A204.1 (cell line): Measurements from ENCODE around the gene SYTL1.

Experiments used
- FAIRE-seq: peaks from 2 replicates; lab custom pipeline; 2012; peaks lifted over from hg19 to GRCh38; lab: Jason Lieb, UNC

SYTL1 gene, protein sequence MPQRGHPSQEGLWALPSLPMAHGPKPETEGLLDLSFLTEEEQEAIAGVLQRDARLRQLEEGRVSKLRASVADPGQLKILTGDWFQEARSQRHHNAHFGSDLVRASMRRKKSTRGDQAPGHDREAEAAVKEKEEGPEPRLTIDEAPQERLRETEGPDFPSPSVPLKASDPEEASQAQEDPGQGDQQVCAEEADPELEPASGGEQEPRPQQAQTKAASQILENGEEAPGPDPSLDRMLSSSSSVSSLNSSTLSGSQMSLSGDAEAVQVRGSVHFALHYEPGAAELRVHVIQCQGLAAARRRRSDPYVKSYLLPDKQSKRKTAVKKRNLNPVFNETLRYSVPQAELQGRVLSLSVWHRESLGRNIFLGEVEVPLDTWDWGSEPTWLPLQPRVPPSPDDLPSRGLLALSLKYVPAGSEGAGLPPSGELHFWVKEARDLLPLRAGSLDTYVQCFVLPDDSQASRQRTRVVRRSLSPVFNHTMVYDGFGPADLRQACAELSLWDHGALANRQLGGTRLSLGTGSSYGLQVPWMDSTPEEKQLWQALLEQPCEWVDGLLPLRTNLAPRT

DNA sequence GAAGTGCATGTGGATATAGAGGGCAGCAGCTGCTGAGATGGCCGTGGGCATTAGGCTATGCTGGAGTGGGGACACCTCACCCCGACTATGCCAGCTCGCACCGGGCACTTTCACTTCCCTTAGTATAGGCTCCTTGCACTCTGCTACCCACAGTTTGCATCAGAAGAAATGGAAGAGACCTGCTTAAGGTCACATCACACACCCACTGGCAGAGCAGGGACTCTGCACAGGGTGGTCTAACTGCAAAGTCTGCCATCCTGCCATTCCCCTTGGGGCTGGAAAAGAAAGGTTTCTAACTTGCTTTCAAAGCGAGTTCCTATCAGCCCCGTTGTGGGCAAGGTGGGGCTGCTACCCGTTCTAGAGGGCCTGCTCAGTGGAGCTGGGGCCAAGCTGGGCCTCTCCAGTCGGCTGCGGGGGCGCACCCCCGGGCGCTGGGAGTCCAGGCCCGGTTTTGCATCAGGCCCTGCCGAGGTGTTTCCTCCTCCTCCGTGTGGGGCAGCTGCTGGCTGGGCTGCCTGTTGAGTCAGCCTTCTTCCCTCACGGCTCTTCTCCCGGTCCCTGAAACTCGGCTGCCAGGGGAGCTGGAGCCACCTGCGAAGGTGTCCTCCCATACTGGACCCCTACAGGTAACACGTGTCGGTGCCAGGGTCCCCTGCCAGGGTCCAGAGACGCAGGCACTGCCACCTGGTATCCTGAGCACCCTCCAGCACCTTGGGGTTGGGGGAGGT is at the start of gene SYTL1:
SYTL1 (plus strand) TSS at position 498 of the 728 bp plus-strand sequence. CDS start 3,313 bp downstream, outside the sequence.
- FAIRE-seq = no peak

DNA sequence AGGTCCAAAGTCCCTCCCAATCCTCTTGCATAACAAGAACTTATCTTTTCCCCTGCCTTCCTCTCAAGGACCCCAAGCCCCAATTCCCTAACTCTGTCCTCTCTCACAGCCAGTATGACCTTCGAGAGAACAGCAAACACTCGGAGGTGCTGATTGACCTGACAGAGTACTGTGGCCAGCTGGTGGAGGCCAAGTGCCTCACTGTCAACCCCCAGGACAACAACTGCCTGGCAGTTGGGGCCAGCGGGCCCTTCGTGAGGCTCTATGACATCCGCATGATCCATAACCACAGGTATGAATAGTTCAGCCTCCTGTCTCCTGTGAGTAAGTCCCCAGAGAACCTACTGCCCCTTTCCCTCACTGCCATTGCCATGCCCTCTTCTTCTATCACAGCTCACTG is 49.7 kb upstream of the SYTL1 start:
- no peak for FAIRE-seq

DNA sequence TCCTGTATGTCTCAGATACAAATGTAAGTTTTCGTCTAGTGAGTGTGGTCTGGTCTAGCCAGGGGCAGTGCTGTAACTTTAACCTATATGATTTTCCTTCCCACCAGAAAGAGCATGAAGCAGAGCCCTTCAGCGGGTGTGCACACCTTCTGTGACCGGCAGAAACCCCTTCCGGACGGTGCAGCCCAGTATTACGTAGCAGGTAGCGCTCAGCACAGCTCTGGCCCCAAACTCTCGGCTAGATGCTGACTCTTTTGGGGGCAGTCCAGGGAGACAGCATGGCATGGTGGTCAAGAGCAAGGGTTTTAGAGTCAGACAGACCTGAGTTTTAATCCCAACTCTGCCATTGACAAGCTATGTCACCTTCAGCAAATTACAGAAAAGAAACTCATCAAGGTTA is 47.9 kb upstream of the SYTL1 start:
- no peak for FAIRE-seq

DNA sequence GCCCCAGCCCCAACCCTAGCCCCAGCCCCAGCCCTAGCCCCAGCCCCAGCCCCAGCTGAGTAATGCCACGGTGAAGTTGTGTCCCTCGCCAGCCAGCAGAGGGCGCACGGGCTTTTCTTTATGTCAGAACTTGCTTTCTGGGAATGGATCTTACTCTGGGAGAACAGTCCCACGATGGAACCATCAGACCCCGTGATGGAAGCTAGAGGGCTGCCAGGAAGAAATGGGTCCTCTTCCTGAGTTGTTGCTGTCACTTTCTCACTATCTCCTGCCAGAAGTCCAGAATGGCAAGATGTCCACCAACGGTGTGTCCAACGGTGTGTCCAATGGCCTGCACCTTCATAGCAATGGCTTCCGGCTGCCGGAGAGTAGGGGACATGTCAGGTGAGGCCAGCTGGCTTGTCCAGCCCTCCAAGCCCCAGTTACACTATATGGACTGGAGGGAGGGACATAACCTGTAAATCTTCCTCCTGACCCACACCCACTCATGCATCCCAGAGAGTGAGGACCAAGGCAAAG is 45.0 kb upstream of the SYTL1 start:
- FAIRE-seq = no peak

DNA sequence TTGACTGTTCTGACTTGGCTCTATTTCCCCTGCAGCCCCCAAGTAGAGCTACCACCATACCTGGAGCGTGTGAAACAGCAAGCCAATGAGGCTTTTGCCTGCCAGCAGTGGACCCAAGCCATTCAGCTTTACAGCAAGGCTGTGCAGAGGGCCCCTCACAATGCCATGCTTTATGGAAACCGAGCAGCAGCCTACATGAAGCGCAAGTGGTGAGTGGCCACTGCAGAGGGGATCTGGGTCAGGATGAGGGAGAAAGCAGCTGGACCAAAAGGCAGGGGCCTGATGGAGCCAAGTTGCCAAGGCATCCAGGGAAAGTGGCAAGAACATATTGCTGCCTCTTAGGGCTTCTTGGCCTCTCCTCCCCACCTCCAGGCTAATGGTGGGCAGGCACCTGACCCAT is 43.9 kb upstream of the SYTL1 start:
- FAIRE-seq = no peak

DNA sequence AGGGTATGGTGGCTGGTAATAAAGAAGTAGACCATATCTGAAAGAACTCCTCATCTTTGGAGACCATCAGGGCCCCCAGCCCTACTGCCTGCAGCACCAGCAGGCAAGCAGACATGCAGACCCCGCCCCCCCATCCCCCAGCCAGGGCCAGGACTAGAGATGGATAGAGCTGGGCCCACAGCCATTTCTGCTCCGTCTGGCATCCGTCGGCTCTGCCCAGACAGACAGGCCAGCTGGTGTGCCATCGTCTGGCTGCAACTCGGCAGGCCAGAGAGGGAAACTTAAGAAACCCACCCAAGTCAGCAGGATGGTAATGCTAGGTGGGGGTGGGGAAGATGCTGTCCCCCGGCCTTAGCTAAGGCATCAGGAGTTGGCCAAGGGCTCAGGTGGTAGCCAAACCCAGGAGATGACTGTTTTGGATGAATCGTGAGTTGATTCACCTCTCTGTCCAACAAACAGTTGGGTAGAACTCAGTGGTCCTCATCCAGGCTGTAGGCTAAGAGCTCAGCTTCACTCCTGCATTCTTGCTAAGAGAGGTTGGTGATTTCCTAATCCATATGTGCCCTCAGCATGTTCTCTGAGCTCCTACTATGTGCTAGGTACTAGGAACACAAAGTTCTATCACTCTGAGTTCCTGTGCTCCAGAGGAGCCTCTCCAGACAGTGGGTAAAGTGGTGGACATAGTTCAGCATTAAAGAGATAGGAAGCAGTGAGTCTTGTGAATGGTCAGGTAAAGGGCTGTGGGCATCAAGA is 43.0 kb upstream of the SYTL1 start:
- no peak for FAIRE-seq

DNA sequence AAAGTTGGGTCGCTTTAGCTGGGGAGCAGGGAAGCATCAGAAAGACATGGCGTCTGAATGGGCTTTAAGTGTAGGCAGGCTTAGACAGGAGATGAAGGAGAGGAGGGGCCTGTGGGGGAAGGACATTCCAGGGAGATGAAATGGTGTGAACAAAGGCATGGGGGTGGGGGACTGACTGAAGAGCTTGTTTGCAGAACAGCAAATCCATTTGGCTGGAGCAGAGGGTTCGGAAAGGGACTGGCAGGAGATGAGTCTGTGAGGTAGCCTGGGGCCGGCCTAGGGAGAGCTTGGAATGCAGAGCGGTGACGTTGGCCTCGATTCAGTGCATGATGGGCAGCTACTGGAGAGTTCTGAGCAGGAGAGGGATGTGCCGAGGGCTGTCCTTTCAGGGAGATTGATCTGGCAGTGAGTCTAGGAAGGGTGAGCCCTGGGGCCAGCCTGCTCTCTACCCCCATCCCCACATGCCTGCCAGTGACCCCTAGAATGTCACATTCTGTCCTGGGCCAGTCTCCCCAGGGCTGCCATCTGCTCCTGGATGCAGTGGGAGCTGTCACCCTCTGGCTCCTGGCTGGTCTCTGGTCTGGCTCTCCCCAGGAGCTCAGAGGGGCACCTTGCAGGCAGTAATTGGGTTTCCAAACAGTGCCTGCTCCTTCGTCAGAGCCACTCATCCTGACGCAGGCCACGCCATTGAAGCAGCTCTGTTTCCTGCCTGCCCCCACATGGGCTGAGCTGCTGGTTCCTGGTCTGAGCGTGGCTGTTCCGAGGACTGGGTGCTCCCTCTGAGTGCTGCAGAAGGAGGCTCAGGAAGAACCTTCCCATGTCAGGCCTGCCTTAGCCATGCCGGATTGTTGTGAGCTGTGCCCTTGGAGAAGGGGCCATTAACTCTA is 42.2 kb upstream of the SYTL1 start:
- FAIRE-seq = no peak

DNA sequence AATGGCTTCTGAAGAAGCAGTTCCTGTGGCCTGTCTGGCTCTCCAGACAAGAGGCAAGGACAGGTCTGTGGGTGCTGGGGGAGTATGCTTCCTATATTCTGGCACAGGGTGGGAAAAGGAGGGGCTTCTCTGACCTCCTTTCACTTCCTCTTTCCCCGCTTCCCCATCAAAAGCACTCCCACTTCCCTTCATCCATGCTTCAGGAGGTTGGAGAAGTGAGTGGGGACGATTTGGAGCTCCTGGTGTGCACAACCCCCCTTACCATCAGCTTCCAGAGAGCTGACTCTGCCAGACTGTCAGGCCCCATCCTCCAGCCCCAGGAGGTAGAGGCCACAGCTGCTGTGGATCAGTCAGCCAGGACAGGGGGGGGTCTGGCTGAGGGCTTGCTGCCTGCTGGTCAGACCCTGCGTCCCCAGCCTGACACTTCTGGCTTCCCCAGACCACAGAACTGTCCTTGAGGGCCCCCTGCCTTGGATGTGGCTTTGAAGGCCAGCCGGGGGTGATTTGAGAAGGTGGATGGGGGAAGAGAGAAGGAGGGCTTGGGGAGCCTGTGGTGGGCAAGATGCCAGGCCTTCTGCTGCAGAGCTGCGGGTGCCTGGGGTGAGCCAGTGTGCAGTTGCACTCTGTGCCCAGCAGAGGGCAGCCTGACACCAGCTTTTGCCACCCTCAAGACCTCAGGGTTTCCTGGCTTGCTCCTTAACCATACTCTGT is 41.3 kb upstream of the SYTL1 start:
- no peak for FAIRE-seq

DNA sequence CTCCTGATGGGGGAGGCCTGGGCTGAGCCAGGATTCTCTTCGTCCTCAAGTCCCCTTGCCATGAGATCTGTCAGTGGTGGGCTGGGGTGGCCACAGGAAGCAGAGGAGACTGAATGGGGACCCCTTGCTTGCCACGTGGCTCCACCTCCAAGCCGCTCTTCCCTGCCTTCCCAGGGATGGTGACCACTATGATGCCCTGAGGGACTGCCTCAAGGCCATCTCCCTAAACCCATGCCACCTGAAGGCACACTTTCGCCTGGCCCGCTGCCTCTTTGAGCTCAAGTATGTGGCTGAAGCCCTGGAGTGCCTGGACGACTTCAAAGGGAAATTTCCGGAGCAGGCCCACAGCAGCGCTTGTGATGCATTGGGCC is 40.8 kb upstream of the SYTL1 start:
- FAIRE-seq = no peak

DNA sequence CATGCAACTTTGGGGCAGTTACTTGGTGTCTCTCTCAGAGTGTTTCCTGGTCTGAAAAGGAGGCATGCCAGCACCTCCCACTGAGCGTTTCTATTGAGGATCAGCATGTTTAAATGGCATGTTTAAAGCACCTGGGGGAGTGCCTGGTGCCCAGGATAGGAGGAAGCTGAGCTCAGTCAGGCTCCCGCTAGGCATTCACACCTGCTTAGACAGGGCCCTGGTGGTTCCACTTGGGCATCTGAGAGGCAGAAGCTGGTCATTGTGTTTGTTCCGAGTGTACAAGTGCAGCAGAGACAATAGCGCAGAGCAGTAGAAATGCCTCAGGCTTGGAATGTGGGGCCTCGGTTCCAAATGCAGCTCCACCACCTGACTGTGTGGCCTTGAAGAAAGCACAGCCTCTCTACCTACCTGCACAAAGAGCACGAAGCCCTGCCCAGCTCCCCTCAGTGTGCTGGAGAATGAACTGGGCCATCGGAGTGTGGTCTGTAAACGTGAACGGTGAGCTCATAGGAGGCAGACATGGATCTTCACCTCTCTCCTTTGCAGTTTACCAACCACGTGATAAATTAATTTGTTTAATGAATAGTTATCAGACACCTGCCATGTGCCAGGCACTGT is 40.1 kb upstream of the SYTL1 start:
- no peak for FAIRE-seq

DNA sequence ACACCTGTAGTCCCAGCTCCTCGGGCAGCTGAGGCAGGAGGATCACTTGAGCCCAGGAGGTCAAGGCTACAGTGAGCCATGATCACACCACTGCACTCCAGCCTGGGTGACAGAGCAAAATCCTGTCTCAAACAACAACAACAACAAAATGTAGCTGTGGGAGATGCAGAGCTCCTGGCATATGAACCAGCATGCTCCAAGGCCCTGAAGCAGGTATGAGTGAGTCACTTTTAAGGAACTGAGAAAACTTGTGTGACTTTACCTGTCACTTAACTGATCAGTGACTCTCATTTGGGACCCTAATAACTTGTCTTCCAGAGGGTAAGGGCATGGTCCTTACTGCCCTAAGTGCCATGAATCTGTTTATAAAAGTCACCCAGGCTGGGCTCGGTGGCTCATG is 39.2 kb upstream of the SYTL1 start:
- no peak for FAIRE-seq

DNA sequence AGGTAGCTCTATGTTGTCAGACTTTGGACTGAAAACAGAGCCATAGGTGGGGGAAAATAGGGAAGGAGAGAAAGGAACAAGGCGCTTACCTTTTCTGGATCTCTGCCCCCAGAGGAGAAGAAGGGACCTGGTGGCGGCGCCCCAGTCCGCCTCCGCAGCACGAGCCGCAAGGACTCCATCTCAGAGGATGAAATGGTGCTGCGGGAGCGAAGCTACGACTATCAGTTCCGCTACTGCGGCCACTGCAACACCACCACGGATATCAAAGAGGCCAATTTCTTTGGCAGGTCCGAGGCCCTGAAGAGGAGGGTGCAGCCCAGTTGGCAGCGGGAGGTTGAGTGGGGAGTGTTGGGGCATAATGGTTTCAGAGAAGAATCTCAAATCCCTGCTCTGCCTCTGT is 38.3 kb upstream of the SYTL1 start:
- no peak for FAIRE-seq

DNA sequence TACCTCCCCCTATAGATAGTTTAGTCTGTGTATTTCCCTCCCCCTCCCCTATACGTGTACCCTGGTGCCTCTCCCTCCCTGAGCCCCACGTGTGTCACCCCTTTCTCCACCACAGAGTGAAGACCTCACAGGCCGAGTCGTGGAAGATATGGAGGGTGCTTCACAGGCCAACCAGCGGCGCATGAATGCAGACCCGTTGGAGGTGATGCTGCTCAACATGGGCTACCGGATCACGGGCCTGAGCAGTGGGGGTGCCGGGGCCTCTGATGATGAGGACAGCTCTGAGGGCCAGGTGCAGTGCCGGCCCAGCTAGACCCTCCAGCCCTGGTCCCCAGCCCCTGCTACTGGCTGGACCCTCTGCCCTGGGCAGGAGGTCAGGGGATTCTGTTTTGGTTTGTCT is 35.8 kb upstream of the SYTL1 start:
- no peak for FAIRE-seq

DNA sequence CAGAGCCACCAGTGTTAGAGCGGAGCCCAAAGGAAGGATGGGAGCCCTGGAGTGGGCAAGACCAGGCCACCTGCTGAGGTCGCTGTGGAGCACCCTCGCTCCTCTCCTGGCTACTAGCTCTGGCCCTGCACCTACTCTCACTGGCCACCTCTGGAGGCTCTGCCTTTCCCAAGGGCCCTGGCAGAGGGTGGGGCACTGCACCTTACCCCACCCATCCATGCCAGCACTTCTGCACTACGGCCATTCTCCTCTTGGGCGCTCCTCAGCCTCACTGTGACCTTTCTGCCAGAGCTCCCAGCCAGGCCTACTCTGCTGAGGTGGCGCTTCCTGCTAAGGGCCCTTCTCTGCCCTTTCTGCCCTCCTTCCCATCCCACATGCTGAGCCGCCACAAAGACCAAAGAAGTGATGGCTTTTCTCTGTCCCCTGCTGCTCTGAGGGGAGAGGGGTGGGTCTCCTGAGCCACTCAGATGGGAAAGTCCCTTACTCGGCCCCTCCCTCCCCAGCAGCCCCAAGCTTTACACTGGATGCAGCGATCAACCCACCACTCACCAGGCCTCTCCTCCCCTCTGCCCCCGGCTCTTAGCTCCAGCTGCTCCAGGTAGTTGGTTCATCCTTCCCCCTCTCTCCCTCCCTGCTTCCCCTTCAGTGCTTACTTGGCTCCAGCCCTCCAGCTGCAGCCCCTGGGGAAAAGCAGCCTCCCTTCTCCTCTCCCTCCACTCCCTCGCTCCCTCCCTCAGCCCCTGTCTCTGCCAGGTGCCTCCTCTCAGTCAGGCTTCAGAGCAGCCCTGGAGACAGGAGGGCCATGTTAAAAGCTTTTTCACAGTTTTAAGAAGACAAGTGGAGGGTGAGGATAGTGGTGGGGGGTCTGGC is 34.7 kb upstream of the SYTL1 start:
- no peak for FAIRE-seq

DNA sequence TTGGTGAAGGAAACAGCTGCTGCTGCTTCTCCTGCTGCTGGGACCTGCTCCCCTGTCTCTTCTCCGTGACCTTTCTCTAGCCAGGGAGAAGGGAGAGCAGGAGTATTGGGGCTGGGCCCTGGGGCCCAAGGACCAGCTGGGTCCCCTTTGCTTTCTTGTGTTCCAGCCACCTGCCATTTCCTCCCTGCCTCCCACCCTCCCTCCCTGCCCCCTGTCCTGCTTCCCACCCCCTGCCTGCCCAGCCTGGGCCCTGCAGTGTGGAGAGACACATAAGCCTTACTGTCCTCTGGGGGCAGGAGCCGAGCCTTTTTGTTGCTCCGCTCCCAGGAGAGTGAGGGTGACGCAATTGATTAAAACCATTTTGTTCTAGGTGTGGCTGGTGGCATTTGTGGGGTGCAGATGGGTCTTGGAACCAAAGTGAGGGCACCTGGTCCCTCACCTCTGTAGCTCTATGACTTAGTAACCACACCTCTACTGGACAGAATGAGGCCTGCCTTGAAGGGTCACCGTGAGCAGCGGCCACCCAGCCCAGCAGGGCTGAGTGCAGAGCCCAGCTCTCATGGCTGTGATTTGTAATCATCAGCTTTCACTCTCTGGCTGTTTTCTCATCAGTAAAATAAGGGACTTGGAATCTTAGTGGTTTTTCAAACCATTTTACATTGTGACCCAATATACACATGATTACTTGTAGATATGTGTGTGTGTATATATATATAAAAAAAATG is 33.8 kb upstream of the SYTL1 start:
- no peak for FAIRE-seq

DNA sequence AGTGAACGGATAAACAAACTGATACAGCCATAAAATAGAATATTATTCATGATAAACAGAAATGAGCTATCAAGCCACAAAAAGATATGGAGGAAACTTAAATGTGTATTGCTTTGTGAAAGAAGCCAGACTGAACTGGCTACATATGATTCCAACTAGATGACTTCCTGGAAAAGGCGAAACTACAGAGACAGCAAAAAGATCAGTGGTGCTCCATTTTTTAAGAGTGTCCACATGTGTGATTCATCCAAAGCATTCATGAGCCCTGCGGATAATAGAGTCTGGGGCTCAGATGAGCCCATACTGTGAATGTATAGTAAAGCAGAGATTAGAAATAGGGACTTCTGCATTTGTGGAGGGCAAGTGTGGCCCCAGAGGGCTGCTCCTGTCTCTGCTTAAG is 27.7 kb upstream of the SYTL1 start:
- no peak for FAIRE-seq

DNA sequence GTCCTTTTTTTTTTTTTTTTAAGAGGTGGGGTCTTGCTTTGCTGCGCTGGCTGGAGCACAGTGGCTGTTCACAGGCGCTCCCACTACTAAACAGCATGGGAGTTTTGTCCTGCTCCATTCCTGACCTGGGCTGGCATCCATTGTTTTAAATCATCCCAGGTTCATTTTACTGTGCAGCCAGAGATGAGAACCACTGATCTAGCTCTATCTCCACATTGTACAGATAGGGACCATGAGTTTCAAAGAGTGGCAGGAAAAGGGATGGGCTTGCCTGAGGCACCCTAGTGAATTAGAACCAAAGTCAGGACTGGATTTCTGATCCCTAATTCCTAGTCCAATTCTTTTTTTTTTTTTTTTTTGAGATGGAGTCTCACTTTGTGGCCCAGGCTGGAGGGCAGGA is 27.1 kb upstream of the SYTL1 start:
- no peak for FAIRE-seq

DNA sequence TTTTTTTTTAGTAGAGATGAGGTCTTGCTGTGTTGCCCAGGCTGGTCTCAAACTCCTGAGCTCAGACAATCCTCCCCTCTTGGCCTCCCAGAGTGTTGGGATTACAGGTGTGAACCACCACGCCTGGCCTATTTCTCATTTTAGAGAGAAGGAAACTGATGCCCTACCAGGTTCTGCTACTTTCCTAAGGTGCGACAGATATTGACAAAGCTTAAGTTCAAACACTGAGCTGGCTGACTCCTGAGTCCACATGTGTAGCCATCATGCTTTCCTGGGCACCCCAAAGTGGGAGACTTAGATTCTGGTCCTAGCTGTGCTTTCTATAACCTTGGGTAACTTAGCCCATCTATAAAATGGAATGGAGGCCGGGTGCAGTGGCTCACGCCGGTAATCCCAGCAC is 25.0 kb upstream of the SYTL1 start:
- no peak for FAIRE-seq

DNA sequence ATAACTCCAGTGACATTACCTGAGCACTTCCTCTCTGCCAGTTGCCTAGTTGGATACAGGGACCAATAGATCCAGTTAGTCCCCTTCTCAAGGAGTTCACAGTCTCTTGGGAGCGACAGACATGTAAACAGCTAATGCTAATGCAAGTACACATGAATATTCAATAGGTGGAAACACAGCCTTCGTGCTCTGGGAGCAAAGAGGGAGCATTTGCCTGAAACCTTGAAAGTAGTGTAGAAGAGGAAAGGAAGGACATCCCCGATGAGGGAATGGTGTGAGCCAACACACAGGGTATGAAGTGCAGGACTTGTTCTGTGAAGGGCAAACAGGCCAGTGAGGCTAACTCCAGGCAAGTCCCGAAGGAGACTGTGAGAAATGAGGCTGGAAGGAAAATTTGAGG is 23.7 kb upstream of the SYTL1 start:
- FAIRE-seq = no peak
